Measurements from ENCODE around the gene SEC14L5. TPM values are rescaled to one million over a fixed set of nuclear protein-coding genes. Genes with fewer than 3 reads are reported as not detected.
A peak's percentile ranks its signal among the peaks of the same experiment; 100 is the strongest.

SEC14L5 gene
- total and polyA plus RNA-seq, 10 of the 15 experiments (the other 5 are each of a cell fraction or from before 2014, with no cell fraction given) = 0.01 TPM; not detected in 9

DNA sequence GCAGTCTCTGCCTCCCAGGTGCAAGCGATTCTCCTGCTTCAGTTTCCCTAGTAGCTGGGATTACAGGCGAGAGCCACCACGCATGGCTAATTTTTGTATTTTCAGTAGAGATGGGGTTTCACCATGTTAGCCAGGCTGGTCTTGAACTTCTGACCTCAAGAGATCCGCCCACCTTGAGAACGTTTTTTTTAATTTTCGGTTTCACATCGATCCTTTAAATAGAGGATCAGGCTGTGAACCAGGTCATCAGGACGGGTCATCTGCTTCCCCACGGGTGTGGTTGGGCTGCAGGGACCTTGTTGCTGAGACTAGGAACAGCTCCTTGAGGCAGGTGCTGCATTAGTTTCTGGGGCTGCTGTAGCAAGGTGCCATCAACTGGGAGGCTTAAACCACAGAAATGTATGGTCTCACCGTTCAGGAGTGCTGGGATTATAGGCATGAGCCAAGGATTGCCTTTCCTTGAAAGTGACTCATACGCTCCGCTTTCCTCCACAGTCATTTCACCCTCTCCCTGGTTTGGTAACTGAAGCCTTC is 83.5 kb downstream of the SEC14L5 start (continued):
- TF ChIP-seq, protein P1, sequence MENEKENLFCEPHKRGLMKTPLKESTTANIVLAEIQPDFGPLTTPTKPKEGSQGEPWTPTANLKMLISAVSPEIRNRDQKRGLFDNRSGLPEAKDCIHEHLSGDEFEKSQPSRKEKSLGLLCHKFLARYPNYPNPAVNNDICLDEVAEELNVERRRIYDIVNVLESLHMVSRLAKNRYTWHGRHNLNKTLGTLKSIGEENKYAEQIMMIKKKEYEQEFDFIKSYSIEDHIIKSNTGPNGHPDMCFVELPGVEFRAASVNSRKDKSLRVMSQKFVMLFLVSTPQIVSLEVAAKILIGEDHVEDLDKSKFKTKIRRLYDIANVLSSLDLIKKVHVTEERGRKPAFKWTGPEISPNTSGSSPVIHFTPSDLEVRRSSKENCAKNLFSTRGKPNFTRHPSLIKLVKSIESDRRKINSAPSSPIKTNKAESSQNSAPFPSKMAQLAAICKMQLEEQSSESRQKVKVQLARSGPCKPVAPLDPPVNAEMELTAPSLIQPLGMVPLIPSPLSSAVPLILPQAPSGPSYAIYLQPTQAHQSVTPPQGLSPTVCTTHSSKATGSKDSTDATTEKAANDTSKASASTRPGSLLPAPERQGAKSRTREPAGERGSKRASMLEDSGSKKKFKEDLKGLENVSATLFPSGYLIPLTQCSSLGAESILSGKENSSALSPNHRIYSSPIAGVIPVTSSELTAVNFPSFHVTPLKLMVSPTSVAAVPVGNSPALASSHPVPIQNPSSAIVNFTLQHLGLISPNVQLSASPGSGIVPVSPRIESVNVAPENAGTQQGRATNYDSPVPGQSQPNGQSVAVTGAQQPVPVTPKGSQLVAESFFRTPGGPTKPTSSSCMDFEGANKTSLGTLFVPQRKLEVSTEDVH (IDR thresholded peaks at IDR 0.05; ENCODE audit: low read depth, partially characterized antibody) = no peak
- no peak for TF ChIP-seq ZNF207 (IDR thresholded peaks at IDR 0.05; ENCODE audit: borderline replicate concordance)
- TF ChIP-seq, protein P2, sequence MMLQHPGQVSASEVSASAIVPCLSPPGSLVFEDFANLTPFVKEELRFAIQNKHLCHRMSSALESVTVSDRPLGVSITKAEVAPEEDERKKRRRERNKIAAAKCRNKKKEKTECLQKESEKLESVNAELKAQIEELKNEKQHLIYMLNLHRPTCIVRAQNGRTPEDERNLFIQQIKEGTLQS (IDR thresholded peaks at IDR 0.05; ENCODE audit: borderline replicate concordance, extremely low read depth, low read depth, low read length) = no peak
- no peak for TF ChIP-seq RELA (IDR thresholded peaks at IDR 0.05; ENCODE audit: borderline replicate concordance, partially characterized antibody)
- TF ChIP-seq NBN (IDR thresholded peaks at IDR 0.05) = no peak

DNA sequence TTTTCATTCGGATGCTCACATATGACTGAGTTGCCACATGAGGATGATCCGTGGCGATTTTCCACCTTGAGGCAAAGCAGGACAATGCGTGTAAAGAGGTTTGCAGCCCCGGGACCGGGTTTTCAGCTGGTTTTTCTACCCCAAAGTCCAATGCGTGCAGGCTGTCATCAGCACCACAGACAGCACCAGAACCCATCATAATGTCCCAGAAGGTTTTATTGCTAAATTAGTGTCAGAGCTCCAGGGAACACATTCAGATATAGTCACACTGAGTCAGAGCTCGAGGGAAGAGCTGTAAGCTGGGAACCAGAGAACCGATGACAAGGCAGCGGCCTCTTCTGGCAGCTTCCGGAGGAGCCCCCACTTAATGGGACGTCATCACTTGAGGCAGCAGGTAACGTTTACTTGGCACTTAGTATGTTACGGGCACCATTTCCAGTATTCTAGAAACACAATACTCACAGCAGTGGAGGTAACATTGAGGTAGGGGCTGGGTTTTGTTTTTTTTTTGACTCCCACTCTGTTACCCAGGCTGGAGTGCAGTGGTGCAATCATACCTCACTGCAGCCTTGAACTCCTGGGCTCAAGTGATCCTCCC is 84.5 kb downstream of the SEC14L5 start:
- Histone ChIP-seq H3K9ac (ENCODE audit: control insufficient read depth, insufficient read depth, low read length) (no peak overlapping the region), H3K79me2 (ENCODE audit: control insufficient read depth, insufficient read depth, low read length) (no peaks in the 10 kb centered on the region), H3K4me2 (ENCODE audit: control insufficient read depth, insufficient read depth) (peak overlapping the region; percentile 88; the same call in 1 of the 2 replicates), H2AFZ (ENCODE audit: control insufficient read depth, low read depth, low read length) (no peak overlapping the region), H3K27ac (ENCODE audit: control insufficient read depth, insufficient read depth) (no peak overlapping the region), H3K9me3 (replicated peaks; ENCODE audit: control insufficient read depth, insufficient read depth, low read length) (no peaks in the 10 kb centered on the region), H3K27me3 (replicated peaks in 1 of 2; ENCODE audit: control insufficient read depth in 2 of 2, insufficient read depth in 2 of 2, low read length in 1 of 2) (no peaks in the 10 kb centered on the region), H3K36me3 (ENCODE audit: control insufficient read depth in 2 of 2, insufficient read depth in 2 of 2, low read length in 1 of 2) (no peaks in the 10 kb centered on the region), H3K4me1 (ENCODE audit: control insufficient read depth, insufficient read depth, low read length) (peaks cover 26% of the 10 kb centered on the region), H3K4me3 (no peak overlapping the region), H4K20me1 (ENCODE audit: control insufficient read depth, insufficient read depth) (no peaks in the 10 kb centered on the region)
- RAD21 ChIA-PET (ENCODE audit: unreplicated experiment) = no interaction called here
- ATAC-seq (no peak), FAIRE-seq (no peak), DNase-seq (ENCODE audit: low read depth, low spot score) (no peak)
- WGBS (ENCODE audit: insufficient coverage, insufficient replicate concordance, low lambda C conversion rate, missing lambda C conversion rate) = 78% methylated on average over 14 of the region's 14 CpGs
- SMC1A ChIA-PET (ENCODE audit: uncharacterized antibody, unreplicated experiment) = no interaction called here
- intact Hi-C loops (cut with micrococcal nuclease; ENCODE audit: unreplicated experiment) (no loop called here), in situ Hi-C loops (cut with MboI) (no loop called here)
- CTCF ChIA-PET = no interaction called here
- BruUV-seq (replicated peaks) = no TSS peak
- POLR2A ChIA-PET = no interaction called here
- TF ChIP-seq, protein P3, sequence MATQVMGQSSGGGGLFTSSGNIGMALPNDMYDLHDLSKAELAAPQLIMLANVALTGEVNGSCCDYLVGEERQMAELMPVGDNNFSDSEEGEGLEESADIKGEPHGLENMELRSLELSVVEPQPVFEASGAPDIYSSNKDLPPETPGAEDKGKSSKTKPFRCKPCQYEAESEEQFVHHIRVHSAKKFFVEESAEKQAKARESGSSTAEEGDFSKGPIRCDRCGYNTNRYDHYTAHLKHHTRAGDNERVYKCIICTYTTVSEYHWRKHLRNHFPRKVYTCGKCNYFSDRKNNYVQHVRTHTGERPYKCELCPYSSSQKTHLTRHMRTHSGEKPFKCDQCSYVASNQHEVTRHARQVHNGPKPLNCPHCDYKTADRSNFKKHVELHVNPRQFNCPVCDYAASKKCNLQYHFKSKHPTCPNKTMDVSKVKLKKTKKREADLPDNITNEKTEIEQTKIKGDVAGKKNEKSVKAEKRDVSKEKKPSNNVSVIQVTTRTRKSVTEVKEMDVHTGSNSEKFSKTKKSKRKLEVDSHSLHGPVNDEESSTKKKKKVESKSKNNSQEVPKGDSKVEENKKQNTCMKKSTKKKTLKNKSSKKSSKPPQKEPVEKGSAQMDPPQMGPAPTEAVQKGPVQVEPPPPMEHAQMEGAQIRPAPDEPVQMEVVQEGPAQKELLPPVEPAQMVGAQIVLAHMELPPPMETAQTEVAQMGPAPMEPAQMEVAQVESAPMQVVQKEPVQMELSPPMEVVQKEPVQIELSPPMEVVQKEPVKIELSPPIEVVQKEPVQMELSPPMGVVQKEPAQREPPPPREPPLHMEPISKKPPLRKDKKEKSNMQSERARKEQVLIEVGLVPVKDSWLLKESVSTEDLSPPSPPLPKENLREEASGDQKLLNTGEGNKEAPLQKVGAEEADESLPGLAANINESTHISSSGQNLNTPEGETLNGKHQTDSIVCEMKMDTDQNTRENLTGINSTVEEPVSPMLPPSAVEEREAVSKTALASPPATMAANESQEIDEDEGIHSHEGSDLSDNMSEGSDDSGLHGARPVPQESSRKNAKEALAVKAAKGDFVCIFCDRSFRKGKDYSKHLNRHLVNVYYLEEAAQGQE (IDR thresholded peaks at IDR 0.05; ENCODE audit: low read depth, low read length) = peak; percentile 71; the same call in 1 of the 2 replicates
- TF ChIP-seq, protein P4, sequence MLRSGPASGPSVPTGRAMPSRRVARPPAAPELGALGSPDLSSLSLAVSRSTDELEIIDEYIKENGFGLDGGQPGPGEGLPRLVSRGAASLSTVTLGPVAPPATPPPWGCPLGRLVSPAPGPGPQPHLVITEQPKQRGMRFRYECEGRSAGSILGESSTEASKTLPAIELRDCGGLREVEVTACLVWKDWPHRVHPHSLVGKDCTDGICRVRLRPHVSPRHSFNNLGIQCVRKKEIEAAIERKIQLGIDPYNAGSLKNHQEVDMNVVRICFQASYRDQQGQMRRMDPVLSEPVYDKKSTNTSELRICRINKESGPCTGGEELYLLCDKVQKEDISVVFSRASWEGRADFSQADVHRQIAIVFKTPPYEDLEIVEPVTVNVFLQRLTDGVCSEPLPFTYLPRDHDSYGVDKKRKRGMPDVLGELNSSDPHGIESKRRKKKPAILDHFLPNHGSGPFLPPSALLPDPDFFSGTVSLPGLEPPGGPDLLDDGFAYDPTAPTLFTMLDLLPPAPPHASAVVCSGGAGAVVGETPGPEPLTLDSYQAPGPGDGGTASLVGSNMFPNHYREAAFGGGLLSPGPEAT (IDR thresholded peaks at IDR 0.05; ENCODE audit: low read depth) = no peak
- TF ChIP-seq MYC (IDR thresholded peaks at IDR 0.05; ENCODE audit: insufficient read depth, insufficient read length, insufficient replicate concordance, low read length, severe bottlenecking) (no peak), RB1 (IDR thresholded peaks at IDR 0.05; ENCODE audit: borderline replicate concordance) (no peak)

Data from GM12878 (cell line).